Measurements from ENCODE around the gene SOCS6. TPM values are rescaled to one million over a fixed set of nuclear protein-coding genes. Genes with fewer than 3 reads are reported as not detected.

Gene SOCS6
- total and polyA plus RNA-seq, 2 donors (not counting 3 experiments of a cell fraction or from before 2014, with no cell fraction given), result 8.6 to 15.0 TPM

DNA sequence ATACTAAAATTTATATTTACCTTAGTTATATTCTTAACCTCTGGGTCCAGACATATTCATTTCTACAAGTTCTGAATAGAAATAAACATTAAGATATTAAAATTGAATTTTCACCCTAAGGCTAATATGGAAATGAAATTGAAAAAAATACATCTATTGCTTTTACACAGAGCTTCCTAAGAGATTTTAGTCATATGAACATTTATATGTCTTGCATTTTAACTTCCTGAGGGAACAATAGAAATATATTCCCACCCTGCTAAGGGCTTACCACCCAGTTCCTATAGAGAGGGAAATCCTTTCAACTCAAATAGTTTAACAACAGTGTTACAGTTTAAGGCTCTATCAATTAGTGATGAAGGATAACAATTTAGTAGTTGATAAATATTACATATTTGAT lies 60.5 kb downstream of the SOCS6 start:
- Histone ChIP-seq H3K9ac (replicated peaks; ENCODE audit: extremely low read depth, insufficient read depth, low read length) (no peak overlapping the region), H3K79me2 (ENCODE audit: control insufficient read depth, insufficient read depth, low read length) (no peaks in the 10 kb centered on the region), H3K36me3 (ENCODE audit: control insufficient read depth in 2 of 2, extremely low read depth in 1 of 2, insufficient read depth in 2 of 2, low read length in 2 of 2) (no peaks in the 10 kb centered on the region), H3K27ac (ENCODE audit: insufficient read depth, low read depth, low read length) (no peak overlapping the region), H3K4me1 (ENCODE audit: control insufficient read depth, extremely low read depth, insufficient read depth, low read length) (no peaks in the 10 kb centered on the region), H3K4me2 (ENCODE audit: insufficient read depth, low read length) (no peak overlapping the region), H3K27me3 (ENCODE audit: control insufficient read depth in 2 of 2, insufficient read depth in 2 of 2, low read length in 2 of 2) (no peaks in the 10 kb centered on the region), H3K4me3 (replicated peaks in 1 of 3; ENCODE audit: insufficient read depth in 1 of 3, low read depth in 1 of 3, low read length in 3 of 3) (no peak overlapping the region), H3K9me1 (replicated peaks; ENCODE audit: control insufficient read depth, extremely low read depth, insufficient read depth, low read length) (no peaks in the 10 kb centered on the region), H2AFZ (ENCODE audit: low read depth, low read length) (no peak overlapping the region), H4K20me1 (replicated peaks; ENCODE audit: control insufficient read depth, extremely low read depth, insufficient read depth, low read length) (no peaks in the 10 kb centered on the region), H3K9me3 (replicated peaks; ENCODE audit: control insufficient read depth, insufficient read depth, low read length) (no peaks in the 10 kb centered on the region)
- intact Hi-C loops (cut with micrococcal nuclease) (no loop called here), dilution Hi-C loops (cut with MboI; ENCODE audit: extremely low pct_ligation_motif_present, low sequenced_read_pairs) (no loop called here)
- no TSS peak for BruUV-seq (replicated peaks)
- POLR2A ChIA-PET, result no interaction called here
- FAIRE-seq (no peak), DNase-seq (ENCODE audit: low read depth, low spot score) (no peak)
- CTCF ChIA-PET, result interaction anchor here (0.6 to 1.0 kb wide), 3 partner anchors 30 to 85 kb away, joined by 3 to 6 read pairs (median 3); no protein-coding TSS in a partner anchor
- TF ChIP-seq POLR2A (IDR thresholded peaks at IDR 0.05; ENCODE audit: low read depth, low read length) (no peak), MYC (IDR thresholded peaks at IDR 0.05; ENCODE audit: low read depth, low read length) (no peak), EZH2 (IDR thresholded peaks at IDR 0.05; ENCODE audit: borderline replicate concordance, low read depth, low read length, severe bottlenecking) (no peak), GATA2 (IDR thresholded peaks at IDR 0.05; ENCODE audit: insufficient read depth, insufficient read length, low read depth, low read length) (no peak), FOS (IDR thresholded peaks at IDR 0.05; ENCODE audit: borderline replicate concordance, insufficient read depth, low read length) (no peak), JUN (IDR thresholded peaks at IDR 0.05; ENCODE audit: borderline replicate concordance, insufficient read depth, insufficient read length, low read depth) (no peak)

- no TSS peak for BruUV-seq (replicated peaks)
- H3K79me2 ChIP-seq (ENCODE audit: control insufficient read depth, insufficient read depth, low read length), result no peaks in the 10 kb centered on the region
- H2AFZ ChIP-seq (ENCODE audit: low read depth, low read length), result no peak overlapping the region
- no peak for TF ChIP-seq POLR2A (IDR thresholded peaks at IDR 0.05; ENCODE audit: low read depth, low read length)
- TF ChIP-seq EZH2 (IDR thresholded peaks at IDR 0.05; ENCODE audit: borderline replicate concordance, low read depth, low read length, severe bottlenecking), result no peak
- H3K4me2 ChIP-seq (ENCODE audit: insufficient read depth, low read length), result no peak overlapping the region
- H3K9me1 ChIP-seq (replicated peaks; ENCODE audit: control insufficient read depth, extremely low read depth, insufficient read depth, low read length), result no peaks in the 10 kb centered on the region
- H3K4me3 ChIP-seq (replicated peaks in 1 of 3; ENCODE audit: insufficient read depth in 1 of 3, low read depth in 1 of 3, low read length in 3 of 3), result no peak overlapping the region
- dilution Hi-C loops (cut with MboI; ENCODE audit: extremely low pct_ligation_motif_present, low sequenced_read_pairs), result no loop called here
- H3K9ac ChIP-seq (replicated peaks; ENCODE audit: extremely low read depth, insufficient read depth, low read length), result no peak overlapping the region
- H3K27me3 ChIP-seq (ENCODE audit: control insufficient read depth in 2 of 2, insufficient read depth in 2 of 2, low read length in 2 of 2), result no peaks in the 10 kb centered on the region
- H3K4me1 ChIP-seq (ENCODE audit: control insufficient read depth, extremely low read depth, insufficient read depth, low read length), result peaks cover 9% of the 10 kb centered on the region
- no peaks in the 10 kb centered on the region for H4K20me1 ChIP-seq (replicated peaks; ENCODE audit: control insufficient read depth, extremely low read depth, insufficient read depth, low read length)
- intact Hi-C loops (cut with micrococcal nuclease), result no loop called here
- ChIA-PET CTCF (interaction anchor here (1.3 kb wide), 1 partner anchor 14 kb away, joined by 5 read pairs; no protein-coding TSS in a partner anchor), POLR2A (no interaction called here)
- H3K36me3 ChIP-seq (ENCODE audit: control insufficient read depth in 2 of 2, extremely low read depth in 1 of 2, insufficient read depth in 2 of 2, low read length in 2 of 2), result no peaks in the 10 kb centered on the region
- no peak for DNase-seq (ENCODE audit: low read depth, low spot score)
- FAIRE-seq, result peak; percentile 8
- H3K9me3 ChIP-seq (replicated peaks; ENCODE audit: control insufficient read depth, insufficient read depth, low read length), result no peaks in the 10 kb centered on the region
- no peak overlapping the region for H3K27ac ChIP-seq (ENCODE audit: insufficient read depth, low read depth, low read length)
Measured at GRCh38 chr18:70354080-70354479, 65.2 kb downstream of the SOCS6 start.

Data from endothelial cell of umbilical vein (primary cell).